ENCODE measurements around the gene CCHCR1.
A peak's percentile ranks its signal among the peaks of the same experiment; 100 is the strongest.

Gene CCHCR1

DNA sequence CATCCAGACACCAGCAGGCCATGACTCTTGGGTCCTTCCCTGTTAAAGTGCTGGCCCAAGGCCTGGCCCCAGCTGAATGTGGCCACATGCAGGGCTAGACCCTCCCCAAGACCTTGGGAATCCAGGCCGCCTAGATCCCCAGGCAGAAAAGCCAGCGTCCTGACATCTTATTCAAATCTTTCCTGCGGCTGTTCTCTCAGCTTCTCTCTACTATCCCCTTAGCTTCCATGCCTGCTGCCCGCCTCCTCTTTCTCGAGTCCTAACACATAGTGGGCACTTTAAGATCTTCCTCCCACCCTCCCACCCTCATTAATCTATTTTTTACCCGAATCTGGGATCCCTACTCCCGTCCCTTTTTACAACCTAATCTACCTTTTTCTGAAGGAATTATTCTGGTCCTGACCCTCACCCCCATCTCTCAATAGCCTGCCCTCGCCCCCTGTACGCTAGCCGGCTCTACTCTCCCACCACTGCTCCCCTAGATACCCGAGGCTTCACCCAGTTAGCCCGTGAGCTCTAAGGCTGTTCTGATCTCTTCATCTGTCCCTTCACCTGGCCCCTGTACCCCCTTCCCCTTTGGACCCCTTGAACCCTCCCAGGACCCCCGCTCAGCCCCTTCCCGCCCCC, at the start of gene CCHCR1:
Gene CCHCR1 (minus strand): TSS at position 290 of the 627 bp plus-strand sequence. CDS start 202 bp downstream, at position 88.
- peak; percentile 52 for ATAC-seq
- TF ChIP-seq ZNF565 (CRISPR knock-in tag; conservative IDR thresholded peaks at IDR 0.05; ENCODE audit: low read depth): no peak
- no peak for TF ChIP-seq CSRNP3 (CRISPR knock-in tag; IDR thresholded peaks at IDR 0.05)
- no peak for TF ChIP-seq ZFP3 (CRISPR knock-in tag; IDR thresholded peaks at IDR 0.05)
- no peak for TF ChIP-seq ZNF8 (CRISPR knock-in tag; IDR thresholded peaks at IDR 0.05)
- no peak for TF ChIP-seq BACH2 (CRISPR knock-in tag; IDR thresholded peaks at IDR 0.05; ENCODE audit: borderline replicate concordance)
- TF ChIP-seq ZNF70 (CRISPR knock-in tag; IDR thresholded peaks at IDR 0.05): no peak
- no peak for TF ChIP-seq TOX (CRISPR knock-in tag; IDR thresholded peaks at IDR 0.05; ENCODE audit: borderline replicate concordance)
- TF ChIP-seq ARNTL (CRISPR knock-in tag; IDR thresholded peaks at IDR 0.05; ENCODE audit: borderline replicate concordance, low read depth): no peak
- TF ChIP-seq ZFP30 (CRISPR knock-in tag; IDR thresholded peaks at IDR 0.05): no peak
- TF ChIP-seq, protein P1, sequence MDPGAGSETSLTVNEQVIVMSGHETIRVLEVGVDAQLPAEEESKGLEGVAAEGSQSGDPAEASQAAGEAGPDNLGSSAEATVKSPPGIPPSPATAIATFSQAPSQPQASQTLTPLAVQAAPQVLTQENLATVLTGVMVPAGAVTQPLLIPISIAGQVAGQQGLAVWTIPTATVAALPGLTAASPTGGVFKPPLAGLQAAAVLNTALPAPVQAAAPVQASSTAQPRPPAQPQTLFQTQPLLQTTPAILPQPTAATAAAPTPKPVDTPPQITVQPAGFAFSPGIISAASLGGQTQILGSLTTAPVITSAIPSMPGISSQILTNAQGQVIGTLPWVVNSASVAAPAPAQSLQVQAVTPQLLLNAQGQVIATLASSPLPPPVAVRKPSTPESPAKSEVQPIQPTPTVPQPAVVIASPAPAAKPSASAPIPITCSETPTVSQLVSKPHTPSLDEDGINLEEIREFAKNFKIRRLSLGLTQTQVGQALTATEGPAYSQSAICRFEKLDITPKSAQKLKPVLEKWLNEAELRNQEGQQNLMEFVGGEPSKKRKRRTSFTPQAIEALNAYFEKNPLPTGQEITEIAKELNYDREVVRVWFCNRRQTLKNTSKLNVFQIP (CRISPR knock-in tag; IDR thresholded peaks at IDR 0.05; ENCODE audit: borderline replicate concordance, low read depth): no peak
- no peak for TF ChIP-seq SNAI2 (CRISPR knock-in tag; IDR thresholded peaks at IDR 0.05)
- TF ChIP-seq CSDC2 (CRISPR knock-in tag; IDR thresholded peaks at IDR 0.05): no peak
- TF ChIP-seq OSR1 (CRISPR knock-in tag; IDR thresholded peaks at IDR 0.05): no peak
- no peak for TF ChIP-seq GLIS3 (CRISPR knock-in tag; IDR thresholded peaks at IDR 0.05)
- TF ChIP-seq, protein P2, sequence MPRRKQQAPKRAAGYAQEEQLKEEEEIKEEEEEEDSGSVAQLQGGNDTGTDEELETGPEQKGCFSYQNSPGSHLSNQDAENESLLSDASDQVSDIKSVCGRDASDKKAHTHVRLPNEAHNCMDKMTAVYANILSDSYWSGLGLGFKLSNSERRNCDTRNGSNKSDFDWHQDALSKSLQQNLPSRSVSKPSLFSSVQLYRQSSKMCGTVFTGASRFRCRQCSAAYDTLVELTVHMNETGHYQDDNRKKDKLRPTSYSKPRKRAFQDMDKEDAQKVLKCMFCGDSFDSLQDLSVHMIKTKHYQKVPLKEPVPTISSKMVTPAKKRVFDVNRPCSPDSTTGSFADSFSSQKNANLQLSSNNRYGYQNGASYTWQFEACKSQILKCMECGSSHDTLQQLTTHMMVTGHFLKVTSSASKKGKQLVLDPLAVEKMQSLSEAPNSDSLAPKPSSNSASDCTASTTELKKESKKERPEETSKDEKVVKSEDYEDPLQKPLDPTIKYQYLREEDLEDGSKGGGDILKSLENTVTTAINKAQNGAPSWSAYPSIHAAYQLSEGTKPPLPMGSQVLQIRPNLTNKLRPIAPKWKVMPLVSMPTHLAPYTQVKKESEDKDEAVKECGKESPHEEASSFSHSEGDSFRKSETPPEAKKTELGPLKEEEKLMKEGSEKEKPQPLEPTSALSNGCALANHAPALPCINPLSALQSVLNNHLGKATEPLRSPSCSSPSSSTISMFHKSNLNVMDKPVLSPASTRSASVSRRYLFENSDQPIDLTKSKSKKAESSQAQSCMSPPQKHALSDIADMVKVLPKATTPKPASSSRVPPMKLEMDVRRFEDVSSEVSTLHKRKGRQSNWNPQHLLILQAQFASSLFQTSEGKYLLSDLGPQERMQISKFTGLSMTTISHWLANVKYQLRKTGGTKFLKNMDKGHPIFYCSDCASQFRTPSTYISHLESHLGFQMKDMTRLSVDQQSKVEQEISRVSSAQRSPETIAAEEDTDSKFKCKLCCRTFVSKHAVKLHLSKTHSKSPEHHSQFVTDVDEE (CRISPR knock-in tag; IDR thresholded peaks at IDR 0.05): no peak
- TF ChIP-seq ISL1 (CRISPR knock-in tag; IDR thresholded peaks at IDR 0.05): no peak

- no peak for ATAC-seq
- TF ChIP-seq CSDC2 (CRISPR knock-in tag; IDR thresholded peaks at IDR 0.05) (no peak), BACH2 (CRISPR knock-in tag; IDR thresholded peaks at IDR 0.05; ENCODE audit: borderline replicate concordance) (no peak), PPARA (CRISPR knock-in tag; IDR thresholded peaks at IDR 0.05; ENCODE audit: borderline replicate concordance) (no peak), ZC3H10 (CRISPR knock-in tag; IDR thresholded peaks at IDR 0.05) (no peak), ISL1 (CRISPR knock-in tag; IDR thresholded peaks at IDR 0.05) (no peak), GLIS3 (CRISPR knock-in tag; IDR thresholded peaks at IDR 0.05) (no peak), TOX (CRISPR knock-in tag; IDR thresholded peaks at IDR 0.05; ENCODE audit: borderline replicate concordance) (no peak), ZFP30 (CRISPR knock-in tag; IDR thresholded peaks at IDR 0.05) (no peak), ARNTL (CRISPR knock-in tag; IDR thresholded peaks at IDR 0.05; ENCODE audit: borderline replicate concordance, low read depth) (no peak), ZNF565 (CRISPR knock-in tag; conservative IDR thresholded peaks at IDR 0.05; ENCODE audit: low read depth) (no peak), SNAI2 (CRISPR knock-in tag; IDR thresholded peaks at IDR 0.05) (no peak), ESRRG (CRISPR knock-in tag; IDR thresholded peaks at IDR 0.05) (no peak), CSRNP3 (CRISPR knock-in tag; IDR thresholded peaks at IDR 0.05) (no peak), TCF4 (CRISPR knock-in tag; IDR thresholded peaks at IDR 0.05; ENCODE audit: borderline replicate concordance) (no peak), ZNF8 (CRISPR knock-in tag; IDR thresholded peaks at IDR 0.05) (no peak)
- TF ChIP-seq, protein P3, sequence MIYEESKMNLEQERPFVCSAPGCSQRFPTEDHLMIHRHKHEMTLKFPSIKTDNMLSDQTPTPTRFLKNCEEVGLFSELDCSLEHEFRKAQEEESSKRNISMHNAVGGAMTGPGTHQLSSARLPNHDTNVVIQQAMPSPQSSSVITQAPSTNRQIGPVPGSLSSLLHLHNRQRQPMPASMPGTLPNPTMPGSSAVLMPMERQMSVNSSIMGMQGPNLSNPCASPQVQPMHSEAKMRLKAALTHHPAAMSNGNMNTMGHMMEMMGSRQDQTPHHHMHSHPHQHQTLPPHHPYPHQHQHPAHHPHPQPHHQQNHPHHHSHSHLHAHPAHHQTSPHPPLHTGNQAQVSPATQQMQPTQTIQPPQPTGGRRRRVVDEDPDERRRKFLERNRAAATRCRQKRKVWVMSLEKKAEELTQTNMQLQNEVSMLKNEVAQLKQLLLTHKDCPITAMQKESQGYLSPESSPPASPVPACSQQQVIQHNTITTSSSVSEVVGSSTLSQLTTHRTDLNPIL (CRISPR knock-in tag; IDR thresholded peaks at IDR 0.05; ENCODE audit: low read depth): no peak
- TF ChIP-seq, protein P1 (CRISPR knock-in tag; IDR thresholded peaks at IDR 0.05; ENCODE audit: borderline replicate concordance, low read depth): no peak
- TF ChIP-seq, protein P4, sequence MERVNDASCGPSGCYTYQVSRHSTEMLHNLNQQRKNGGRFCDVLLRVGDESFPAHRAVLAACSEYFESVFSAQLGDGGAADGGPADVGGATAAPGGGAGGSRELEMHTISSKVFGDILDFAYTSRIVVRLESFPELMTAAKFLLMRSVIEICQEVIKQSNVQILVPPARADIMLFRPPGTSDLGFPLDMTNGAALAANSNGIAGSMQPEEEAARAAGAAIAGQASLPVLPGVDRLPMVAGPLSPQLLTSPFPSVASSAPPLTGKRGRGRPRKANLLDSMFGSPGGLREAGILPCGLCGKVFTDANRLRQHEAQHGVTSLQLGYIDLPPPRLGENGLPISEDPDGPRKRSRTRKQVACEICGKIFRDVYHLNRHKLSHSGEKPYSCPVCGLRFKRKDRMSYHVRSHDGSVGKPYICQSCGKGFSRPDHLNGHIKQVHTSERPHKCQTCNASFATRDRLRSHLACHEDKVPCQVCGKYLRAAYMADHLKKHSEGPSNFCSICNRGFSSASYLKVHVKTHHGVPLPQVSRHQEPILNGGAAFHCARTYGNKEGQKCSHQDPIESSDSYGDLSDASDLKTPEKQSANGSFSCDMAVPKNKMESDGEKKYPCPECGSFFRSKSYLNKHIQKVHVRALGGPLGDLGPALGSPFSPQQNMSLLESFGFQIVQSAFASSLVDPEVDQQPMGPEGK (CRISPR knock-in tag; IDR thresholded peaks at IDR 0.05; ENCODE audit: borderline replicate concordance): no peak
- TF ChIP-seq, protein P2 (CRISPR knock-in tag; IDR thresholded peaks at IDR 0.05): no peak
These were observed 48.0 kb upstream of the CCHCR1 start for GRCh38 chr6:31205638-31206037.
